Germinal center (tissue), 1 donor: ENCODE measurements around the gene ZNF546.

Experiments
- DNase-seq: peaks from one replicate; pipeline ENCODE4 v3.0.0; 2012; ENCODE audit warnings: mixed read lengths, low spot score

The ZNF546 gene

DNA sequence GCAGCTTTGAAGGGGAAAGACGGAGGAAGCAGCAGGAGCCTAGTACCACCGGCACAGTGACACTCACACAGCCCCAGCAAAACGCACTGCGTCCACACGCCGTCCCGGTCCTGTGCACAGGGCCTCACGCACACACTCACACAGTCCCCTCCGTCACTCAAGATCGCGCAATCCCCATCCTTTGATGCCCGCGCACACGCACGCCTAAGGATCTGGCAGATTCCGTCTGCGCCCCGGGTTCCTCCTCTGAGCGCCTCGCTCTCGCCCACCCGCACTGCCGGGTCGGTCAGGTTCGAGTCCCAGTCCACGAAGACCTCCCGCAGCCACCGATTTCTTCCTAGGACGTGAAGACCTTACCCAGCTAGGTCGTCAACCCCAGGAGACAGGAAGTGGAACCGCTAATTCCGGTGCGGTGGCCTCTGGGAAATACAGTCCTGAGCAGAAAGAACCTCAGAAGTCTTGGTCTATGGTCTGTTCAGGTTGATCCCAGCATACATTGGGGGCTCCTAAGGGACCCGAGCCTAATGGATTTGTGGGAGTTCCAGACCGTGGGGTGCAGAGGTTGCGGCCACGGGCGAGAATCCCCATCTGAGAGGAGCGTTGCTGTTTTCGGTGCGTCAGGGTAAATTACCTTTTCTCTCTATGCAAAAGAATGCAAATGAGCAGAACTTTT lies 59.1 kb downstream of the ZNF546 start, which contains the start of gene ZNF780B:
ZNF780B (minus strand) TSS at position 400 of the 673 bp plus-strand sequence. CDS start 5,899 bp downstream, outside the sequence.
- DNase-seq: peak; percentile 74

DNA sequence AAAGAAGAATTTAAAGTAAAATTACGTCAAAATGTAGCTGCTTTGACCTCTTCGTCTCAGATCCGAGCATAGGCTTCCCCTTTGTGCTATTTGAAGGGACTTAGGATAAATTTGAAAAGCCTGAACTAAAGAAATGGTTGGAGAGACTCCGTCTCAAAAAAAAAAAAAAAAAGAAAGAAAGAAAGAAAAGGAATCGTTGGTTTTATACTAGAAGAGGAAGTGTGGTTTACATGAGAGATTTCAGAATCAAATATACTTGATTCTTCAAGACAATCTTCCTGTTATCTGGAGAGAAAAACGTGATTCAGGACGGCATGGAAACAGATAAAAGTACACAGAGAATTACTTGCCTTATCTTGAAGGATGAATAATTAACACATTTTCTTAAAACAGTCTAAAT lies 59.6 kb downstream of the ZNF546 start:
- DNase-seq: no peak

DNA sequence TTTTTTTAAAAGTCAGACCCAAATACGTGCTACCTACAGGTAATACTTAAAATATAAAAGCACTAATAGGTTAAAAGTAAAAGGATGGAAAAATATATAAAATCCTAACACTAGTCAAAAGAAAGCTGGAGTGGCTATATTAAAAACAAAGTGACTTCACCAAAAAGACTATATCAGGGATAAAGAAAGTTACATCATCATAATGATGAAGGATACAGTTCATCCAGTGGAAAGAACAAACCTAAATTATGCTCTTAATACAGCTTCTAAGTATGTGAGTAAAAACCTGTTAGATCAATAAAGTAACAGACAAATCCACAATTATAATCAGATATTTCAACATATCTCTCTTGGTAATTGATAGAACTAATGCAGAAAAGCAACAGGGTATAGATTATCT lies 60.3 kb downstream of the ZNF546 start:
- no peak for DNase-seq

DNA sequence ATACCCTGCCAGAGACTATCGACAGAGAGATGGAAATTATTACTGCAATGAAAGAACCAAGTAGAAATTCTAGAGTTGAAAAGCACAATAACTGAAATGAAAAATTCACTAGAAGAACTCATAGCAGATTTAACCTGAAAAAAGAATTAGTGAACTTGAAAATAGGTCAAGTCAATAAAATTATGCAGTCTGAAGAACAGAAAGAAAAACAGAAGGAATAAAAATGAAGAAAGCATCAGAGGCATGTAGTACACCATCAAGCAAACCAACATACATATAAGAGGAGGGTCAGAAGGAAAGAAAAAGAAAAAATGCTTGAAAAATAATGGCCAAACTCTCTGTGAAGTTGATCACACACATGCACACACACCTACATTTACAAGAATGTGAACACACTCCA lies 62.8 kb downstream of the ZNF546 start:
- no peak for DNase-seq

DNA sequence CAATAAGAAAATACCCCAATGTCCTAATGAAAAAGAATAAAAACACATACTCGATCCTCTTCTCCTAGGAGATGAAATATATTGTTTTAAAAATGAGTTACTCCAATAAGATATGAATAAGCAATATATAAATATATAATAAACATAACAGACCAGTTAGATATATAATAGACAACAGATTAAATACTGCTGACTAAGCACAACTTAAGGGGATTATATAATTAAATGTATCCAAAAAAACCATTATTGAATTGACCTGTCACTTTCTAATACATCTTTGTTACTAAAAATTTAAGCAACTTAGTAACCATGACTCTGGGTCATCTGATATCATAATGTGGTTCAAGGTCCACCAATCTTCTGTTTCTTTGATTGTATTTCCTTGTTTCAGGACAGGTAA lies 73.2 kb downstream of the ZNF546 start:
- no peak for DNase-seq
